Stimulated activated CD8-positive, alpha-beta memory T cell treated with anti-CD3 and anti-CD28 coated beads, Interleukin-4, amount 100 ng/mL, for 24 hours (primary cell): ENCODE measurements around the gene GJC2.

Experiments
- DNase-seq: peaks from one replicate; pipeline ENCODE4 v3.0.0-alpha.2; 2020; ENCODE audit warnings: low read depth

Gene GJC2

GRCh38 chr1:228145463-228146416 is 4.0 kb upstream of the GJC2 start:
- DNase-seq: no peak

DNA sequence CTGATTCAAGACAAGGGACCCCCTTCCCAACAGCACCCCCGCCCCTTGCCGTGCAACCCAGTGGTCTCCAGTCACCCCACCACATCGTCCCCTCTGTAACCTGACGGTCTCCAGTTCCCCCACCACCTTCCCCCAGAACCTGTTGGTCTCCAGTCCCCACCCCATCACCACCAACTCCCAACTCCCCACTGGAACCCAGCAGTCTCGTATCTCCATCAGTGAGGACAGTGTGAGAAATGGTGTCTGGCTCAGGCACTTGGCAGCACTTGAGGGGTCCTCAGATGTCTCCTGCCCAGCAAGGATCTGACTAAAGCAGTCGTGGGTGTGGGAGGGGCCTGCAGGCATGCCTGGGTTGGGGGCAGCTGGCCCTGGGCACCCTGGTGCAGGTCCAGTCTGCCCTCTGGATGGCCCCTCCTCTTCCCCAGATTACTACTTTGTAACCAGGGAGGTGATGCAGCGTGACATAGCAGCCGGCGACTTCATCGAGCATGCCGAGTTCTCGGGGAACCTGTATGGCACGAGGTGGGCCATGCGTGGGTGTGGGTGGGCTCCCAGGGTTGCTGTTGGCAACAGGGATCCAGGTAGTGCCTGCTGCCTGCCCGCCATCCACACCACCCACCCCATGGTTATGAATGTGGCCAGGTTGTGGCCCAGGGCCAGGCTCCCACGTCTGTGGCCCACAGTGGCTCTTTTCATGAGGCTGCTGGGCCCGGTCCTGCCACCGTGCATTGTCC is 3.1 kb upstream of the GJC2 start:
- DNase-seq: no peak

- no peak for DNase-seq
Measured at GRCh38 chr1:228147151-228147693, 2.5 kb upstream of the GJC2 start.

- no peak for DNase-seq
Measured at GRCh38 chr1:228147768-228148167, 2.0 kb upstream of the GJC2 start.

GRCh38 chr1:228148196-228148861 is 1.4 kb upstream of the GJC2 start:
- no peak for DNase-seq

DNA sequence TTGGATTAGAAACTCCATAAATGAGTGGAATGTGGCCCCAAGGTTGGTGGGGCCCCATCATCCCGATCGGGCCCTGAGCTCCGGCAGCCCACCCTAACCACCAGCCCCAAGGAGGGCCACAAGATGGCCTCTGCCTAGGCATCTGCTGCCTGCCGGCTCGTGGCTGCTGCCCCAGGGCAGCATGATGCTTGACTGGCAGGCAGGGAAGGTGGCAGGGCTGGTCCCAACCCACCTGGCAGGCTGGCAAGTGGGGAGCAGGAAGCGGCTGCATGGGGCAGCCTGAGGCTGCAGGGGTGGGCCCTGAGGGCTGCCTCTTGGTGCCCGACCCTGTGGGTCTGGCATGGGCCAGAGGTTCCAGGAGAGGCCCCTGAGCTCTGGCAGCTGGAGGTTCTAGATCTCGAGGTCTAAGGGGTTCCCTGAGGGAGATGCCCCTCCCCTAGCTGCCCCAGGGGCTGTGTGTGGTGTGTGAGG is 760 bp upstream of the GJC2 start:
- no peak for DNase-seq

DNA sequence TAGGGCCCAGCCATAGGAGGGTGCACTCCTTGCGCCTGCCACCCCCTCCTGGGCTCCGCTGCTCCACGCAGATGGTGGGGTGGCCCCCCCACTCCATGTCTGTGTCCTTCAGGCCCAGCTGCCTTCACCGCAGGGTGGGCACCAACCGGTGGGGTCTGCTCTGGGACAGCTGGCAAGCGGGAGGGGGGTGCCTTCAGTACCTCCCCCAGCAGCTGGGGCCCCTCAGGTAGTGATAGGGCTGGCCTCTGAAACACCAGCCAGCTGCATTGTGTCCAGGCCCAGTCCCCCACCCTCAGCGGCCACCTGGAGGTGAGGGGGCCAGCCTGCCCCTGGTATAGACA is 360 bp downstream of the GJC2 start:
- no peak for DNase-seq

DNA sequence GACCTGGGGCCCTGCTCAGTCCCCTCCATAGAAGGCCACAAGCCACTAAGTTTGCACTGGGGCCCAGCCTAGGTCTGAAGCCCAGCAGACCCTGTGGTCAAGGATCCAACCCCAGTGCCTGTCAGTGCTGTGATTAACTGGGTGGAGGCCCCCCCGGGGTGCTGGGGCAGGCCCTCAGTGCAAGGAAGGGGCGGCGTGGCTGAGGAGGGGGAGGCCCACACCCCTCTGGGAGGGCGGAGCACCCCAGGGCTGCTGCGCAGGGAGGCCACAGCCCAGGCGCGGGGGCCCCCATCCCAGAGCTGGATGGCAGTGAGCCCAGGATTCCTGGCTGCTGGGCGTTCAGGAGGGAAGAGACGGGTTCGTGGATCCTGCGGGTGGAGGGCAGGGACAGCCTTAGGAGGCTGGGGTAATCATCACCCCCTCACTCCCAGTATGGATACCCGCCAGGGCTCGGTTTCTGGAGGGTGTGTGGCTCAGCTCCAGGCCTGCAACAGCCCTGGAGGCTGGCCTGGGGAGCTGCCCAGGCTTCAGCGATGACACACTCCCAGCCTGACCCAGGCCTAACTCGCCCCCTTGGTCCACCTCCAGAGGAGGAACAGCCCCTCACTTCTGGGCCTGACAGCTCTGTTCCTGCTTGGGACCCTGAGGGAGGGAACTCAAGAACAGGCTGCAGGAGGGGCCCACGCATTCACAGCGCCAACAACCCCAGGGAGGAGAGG is 890 bp downstream of the GJC2 start:
- DNase-seq: no peak

DNA sequence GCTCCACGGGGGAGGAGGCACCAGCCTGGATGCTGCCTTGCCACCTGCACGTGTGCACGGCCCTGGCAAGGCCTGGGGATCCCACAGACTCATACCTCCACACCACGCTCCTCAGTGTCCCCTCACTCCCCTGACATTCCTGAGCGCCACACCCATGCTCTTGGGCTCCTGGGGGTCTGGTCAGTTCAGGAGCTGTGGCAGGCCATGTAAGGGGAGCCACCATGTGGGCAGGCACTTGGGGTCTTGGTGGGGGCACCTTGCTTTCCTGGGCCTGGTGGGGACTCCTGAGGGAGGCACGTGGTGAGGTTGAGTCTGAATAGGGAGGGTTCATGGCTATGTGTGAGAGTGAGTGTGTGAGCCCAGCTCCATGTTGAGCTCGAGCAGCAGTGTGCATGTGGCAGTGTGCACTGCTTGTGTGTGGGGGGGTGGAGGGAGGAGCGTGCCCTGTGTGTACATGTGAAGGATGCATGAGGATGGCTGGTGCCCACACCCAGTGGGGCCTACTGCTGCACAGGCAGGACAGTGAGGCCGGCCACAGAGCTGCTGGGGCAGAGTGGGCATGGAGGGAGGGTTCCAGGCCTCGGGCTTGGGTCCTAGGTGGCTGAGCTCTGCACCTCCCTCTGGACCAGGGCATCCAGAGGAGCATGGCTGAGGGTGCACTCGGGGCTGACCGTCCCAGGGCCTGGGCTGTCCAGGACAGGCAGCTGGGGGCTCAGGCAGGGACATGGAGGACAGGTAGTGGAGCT is 1.6 kb downstream of the GJC2 start:
- no peak for DNase-seq

- no peak for DNase-seq
Measured at GRCh38 chr1:228152097-228152917, 2.6 kb downstream of the GJC2 start.

DNA sequence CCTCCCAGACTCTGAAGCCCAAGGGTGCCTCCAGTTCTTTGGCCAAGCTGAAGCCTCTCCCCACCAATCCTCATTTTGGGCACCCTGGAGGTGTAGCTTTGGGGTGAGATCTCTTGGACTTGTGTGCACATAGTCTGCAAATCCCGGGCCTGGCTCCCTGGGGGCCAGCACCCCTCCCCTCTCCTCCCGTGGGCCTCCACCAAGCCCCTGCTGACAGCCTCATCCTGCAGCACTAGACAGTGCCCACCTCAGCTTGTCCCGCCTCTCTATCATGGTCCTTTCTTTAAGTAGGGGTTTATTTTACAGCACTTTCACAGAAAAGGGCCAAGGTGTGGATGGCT is 3.2 kb downstream of the GJC2 start:
- no peak for DNase-seq

- DNase-seq: no peak
Measured at GRCh38 chr1:228154021-228154669, 4.4 kb downstream of the GJC2 start.

DNA sequence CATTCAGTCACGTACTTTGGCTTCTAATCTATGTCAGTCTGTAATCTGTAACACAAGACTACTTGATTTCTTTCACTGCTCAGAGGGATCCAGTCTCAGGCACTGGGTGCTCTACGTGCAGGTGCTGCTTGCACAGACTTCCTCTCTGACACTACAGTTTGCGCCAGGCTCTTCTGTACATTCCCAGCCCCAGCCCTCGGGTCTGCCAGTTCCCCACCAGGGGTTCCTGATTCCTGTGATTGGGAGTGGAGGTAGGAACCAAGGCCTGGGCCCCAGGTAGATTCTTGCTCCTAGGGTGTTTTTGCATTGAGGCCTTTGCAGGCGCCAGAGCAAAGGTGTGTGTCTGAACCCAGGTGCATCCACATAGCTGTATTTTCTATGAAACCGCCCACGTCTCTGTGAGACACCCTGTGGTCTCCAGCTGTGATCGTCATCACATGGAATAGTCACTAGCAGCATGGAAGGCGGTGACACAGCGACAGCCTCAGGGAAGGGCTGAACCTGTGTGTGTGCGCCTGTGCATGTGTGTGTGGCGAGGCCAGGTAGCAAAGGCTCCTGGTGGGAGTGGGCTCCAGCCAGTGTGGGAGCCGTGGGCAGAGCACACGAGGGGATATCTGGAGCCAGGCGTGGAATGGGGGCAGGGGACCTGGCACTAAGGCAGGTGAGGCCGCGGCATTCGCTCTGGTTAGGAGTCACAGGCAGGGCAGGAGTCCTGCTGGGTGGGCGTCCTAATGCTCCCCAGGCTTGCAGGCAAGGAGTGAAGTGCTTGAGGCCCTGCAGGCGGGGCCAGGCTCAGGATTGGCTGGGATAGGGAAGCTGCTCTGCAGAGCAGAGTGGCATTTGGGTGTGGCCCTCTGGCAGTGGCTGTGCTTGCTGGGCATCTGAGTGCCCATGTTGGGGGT is 5.2 kb downstream of the GJC2 start:
- no peak for DNase-seq

- no peak for DNase-seq
Measured at GRCh38 chr1:228155596-228156514, 6.1 kb downstream of the GJC2 start.

DNA sequence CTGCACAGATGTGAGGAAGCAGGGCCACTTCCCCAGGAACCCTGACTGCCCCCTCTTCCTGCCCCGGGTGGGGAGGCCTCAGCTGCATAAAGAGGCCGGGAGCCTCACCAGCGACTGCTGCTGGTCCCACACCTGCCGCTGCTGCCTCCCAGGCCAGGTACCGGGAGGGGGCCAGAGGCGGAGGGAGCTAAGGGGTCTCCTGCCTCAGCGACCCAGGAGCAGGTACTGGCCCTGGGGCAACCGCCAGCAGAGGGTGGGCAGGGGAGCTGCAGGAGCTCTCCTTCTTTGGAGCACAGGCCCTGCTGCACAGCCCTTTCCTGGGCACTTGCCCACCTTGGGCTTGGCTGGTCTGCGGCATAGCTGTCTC is 6.8 kb downstream of the GJC2 start:
- no peak for DNase-seq

DNA sequence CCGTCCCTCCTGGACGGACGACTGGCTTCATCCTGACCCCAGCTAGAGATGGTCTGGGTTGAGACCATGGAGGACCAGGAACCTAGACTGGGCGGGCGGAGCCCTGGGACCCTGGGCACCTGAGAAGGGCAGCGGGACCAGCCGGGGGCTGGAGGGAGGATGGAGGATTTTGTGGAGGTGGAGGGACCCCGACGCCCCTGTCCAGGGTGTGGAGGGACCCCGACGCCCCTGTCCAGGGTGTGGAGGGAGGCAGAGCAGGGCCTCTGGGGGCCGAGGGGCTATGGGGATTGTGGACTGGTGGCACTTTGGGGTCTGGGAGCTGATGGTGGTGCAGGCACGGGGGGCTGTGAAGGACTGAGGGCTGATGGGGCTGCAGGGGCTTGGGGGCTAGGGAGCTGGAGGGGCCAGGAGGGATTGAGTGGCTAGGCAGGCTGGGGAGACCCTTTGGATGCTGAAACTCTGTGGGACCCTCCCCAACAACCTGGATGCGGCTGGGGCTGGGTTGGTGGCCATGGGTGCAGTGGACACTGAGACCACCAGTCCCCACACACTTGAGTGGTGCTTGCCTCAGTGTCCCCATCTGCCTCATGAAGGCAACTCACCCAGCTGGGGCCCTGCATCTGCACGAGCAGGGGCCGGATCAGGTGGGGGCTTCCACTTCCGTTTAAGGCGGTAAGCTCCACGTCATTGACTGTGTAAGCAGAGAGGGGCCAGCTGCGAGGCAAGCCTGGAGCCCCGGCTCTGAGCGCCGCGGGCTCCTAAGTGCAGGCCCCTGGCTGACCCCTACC is 7.4 kb downstream of the GJC2 start:
- DNase-seq: no peak

DNA sequence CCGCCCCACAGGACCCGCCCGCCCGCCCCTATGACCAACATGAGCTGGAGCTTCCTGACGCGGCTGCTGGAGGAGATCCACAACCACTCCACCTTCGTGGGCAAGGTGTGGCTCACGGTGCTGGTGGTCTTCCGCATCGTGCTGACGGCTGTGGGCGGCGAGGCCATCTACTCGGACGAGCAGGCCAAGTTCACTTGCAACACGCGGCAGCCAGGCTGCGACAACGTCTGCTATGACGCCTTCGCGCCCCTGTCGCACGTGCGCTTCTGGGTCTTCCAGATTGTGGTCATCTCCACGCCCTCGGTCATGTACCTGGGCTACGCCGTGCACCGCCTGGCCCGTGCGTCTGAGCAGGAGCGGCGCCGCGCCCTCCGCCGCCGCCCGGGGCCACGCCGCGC is 8.0 kb downstream of the GJC2 start:
- DNase-seq: no peak
